KMS-11 (cell line): ENCODE results near the gene ST7.

Experiments
- H2AFZ ChIP-seq: fragments of 200-600 bp; sonication (generic); 2 replicates; pipeline ENCODE4 v1.6.1; 2016; ENCODE audit warnings: antibody characterized with exemption, mixed run types, low read depth
- H3K27ac ChIP-seq: fragments of 200-600 bp; sonication (generic); 2 replicates; pipeline ENCODE4 v1.6.1; 2016; ENCODE audit warnings: mild to moderate bottlenecking, mixed run types
- H3K27me3 ChIP-seq: fragments of 200-600 bp; sonication (generic); 2 replicates; pipeline ENCODE4 v1.6.1; 2017; ENCODE audit warnings: mild to moderate bottlenecking, low read depth, mixed run types, moderate library complexity; ENCODE audit not compliant: insufficient read depth
- H3K36me3 ChIP-seq: fragments of 200-600 bp; sonication (generic); 2 replicates; pipeline ENCODE4 v1.6.1; 2017; ENCODE audit warnings: mild to moderate bottlenecking, mixed run types; ENCODE audit not compliant: insufficient read depth
- H3K4me1 ChIP-seq: fragments of 200-600 bp; sonication (generic); 2 replicates; pipeline ENCODE4 v1.6.1; 2016; ENCODE audit warnings: mild to moderate bottlenecking, low read depth, mixed run types; ENCODE audit not compliant: poor library complexity, severe bottlenecking
- H3K4me2 ChIP-seq: fragments of 200-600 bp; sonication (generic); 2 replicates; pipeline ENCODE4 v1.7.0; 2016; ENCODE audit warnings: mild to moderate bottlenecking, mixed run types
- H3K4me3 ChIP-seq: fragments of 200-600 bp; sonication (generic); IDR thresholded peaks from 2 replicates; pipeline ENCODE4 v1.6.1; 2017; ENCODE audit warnings: low read depth, low read length, mixed read lengths; ENCODE audit not compliant: insufficient read depth
- H3K79me2 ChIP-seq: fragments of 200-600 bp; sonication (generic); 2 replicates; pipeline ENCODE4 v1.6.1; 2016; ENCODE audit warnings: low read depth, mixed run types; ENCODE audit not compliant: insufficient read depth
- H3K9ac ChIP-seq: fragments of 200-600 bp; sonication (generic); 2 replicates; pipeline ENCODE4 v1.6.1; 2016; ENCODE audit warnings: mild to moderate bottlenecking, mixed run types
- H4K20me1 ChIP-seq: fragments of 200-600 bp; sonication (generic); 2 replicates; pipeline ENCODE4 v1.6.1; 2016; ENCODE audit warnings: mild to moderate bottlenecking, mixed run types; ENCODE audit not compliant: insufficient read depth
- TF ChIP-seq, protein P1 (sequence below): fragments of 200-600 bp; sonication (generic); conservative IDR thresholded peaks from 2 replicates; pipeline ENCODE4 v1.6.1; 2017; ENCODE audit warnings: low read depth, mild to moderate bottlenecking, antibody characterized with exemption, low read length, moderate library complexity, mixed read lengths

The ST7 gene

DNA sequence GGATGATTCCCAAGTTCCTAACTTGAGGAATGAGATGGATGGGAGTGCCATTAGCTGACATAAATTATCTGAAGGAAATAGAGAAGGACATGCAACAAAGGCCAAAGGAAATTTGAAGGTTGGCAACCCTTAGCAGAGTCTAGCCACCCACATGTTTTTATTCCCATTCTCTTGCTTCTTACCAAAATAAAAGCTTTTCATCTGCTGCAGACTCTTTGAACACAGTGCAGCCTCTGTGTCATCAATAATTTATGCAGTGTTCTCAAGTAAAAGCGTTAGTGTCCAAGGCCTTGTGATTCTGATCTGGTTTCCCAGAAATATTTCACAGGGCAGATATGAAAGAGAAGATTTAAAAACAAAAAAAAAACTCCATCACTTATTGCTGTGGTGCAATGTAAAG lies 98.5 kb downstream of the ST7 start:
- Histone ChIP-seq H3K27ac (no peak overlapping the region), H3K4me3 (no peak overlapping the region), H3K36me3 (no peaks in the 10 kb centered on the region), H3K79me2 (no peaks in the 10 kb centered on the region), H3K27me3 (no peaks in the 10 kb centered on the region), H4K20me1 (no peaks in the 10 kb centered on the region), H3K4me2 (no peak overlapping the region), H3K9ac (no peak overlapping the region), H2AFZ (no peak overlapping the region), H3K4me1 (peaks cover 4% of the 10 kb centered on the region)
- TF ChIP-seq, protein P1, sequence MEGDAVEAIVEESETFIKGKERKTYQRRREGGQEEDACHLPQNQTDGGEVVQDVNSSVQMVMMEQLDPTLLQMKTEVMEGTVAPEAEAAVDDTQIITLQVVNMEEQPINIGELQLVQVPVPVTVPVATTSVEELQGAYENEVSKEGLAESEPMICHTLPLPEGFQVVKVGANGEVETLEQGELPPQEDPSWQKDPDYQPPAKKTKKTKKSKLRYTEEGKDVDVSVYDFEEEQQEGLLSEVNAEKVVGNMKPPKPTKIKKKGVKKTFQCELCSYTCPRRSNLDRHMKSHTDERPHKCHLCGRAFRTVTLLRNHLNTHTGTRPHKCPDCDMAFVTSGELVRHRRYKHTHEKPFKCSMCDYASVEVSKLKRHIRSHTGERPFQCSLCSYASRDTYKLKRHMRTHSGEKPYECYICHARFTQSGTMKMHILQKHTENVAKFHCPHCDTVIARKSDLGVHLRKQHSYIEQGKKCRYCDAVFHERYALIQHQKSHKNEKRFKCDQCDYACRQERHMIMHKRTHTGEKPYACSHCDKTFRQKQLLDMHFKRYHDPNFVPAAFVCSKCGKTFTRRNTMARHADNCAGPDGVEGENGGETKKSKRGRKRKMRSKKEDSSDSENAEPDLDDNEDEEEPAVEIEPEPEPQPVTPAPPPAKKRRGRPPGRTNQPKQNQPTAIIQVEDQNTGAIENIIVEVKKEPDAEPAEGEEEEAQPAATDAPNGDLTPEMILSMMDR, result no peak

DNA sequence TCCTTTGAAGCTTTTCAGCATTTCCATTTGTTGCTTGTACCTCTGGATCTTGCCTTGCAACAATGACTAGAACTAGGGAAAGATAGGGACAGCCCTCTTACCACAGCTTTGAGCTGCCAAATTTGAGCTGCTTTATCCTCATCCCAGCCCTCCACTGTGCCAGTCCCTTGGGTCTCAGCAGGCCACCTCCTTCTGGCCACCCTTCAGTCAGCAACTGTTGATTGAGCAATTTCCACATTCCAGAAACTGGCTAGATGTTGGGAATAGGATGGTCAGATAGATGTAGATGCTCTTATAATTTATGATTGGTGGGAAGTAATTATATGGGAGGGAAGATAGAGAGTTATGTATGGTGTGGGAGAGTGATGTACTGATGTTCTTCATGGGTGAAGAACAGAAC lies 100.1 kb downstream of the ST7 start:
- no peak overlapping the region for H2AFZ ChIP-seq
- H3K4me1 ChIP-seq, result no peaks in the 10 kb centered on the region
- no peak overlapping the region for H3K4me2 ChIP-seq
- H3K27ac ChIP-seq, result no peak overlapping the region
- H3K79me2 ChIP-seq, result no peaks in the 10 kb centered on the region
- H3K36me3 ChIP-seq, result no peaks in the 10 kb centered on the region
- H3K4me3 ChIP-seq, result no peak overlapping the region
- no peak overlapping the region for H3K9ac ChIP-seq
- no peaks in the 10 kb centered on the region for H3K27me3 ChIP-seq
- TF ChIP-seq, protein P1, result no peak
- no peaks in the 10 kb centered on the region for H4K20me1 ChIP-seq

DNA sequence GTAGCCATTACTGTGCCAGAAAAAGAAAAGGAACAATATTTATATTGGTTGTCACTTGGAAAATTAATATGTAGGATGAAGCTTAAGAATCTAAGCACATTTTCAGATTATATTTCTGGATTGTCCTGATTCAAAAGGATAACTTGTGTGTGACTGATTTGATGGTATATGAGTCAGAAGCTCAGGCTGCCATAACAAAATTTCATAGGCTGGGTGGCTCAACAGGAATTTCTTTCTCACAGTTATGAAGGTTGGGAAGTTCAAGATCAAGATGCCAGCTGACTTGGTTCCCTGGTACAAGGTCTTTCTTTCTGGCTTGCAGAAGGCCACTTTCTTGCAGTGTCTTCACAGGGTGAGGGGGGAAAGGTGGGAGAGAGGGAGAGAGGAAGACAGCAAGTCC lies 108.5 kb downstream of the ST7 start:
- Histone ChIP-seq H3K79me2 (no peaks in the 10 kb centered on the region), H3K4me2 (no peak overlapping the region), H3K9ac (no peak overlapping the region), H3K27ac (no peak overlapping the region), H3K36me3 (no peaks in the 10 kb centered on the region), H3K4me3 (no peak overlapping the region), H3K27me3 (no peaks in the 10 kb centered on the region), H3K4me1 (peaks cover 13% of the 10 kb centered on the region), H4K20me1 (no peaks in the 10 kb centered on the region), H2AFZ (no peak overlapping the region)
- TF ChIP-seq, protein P1, result no peak

DNA sequence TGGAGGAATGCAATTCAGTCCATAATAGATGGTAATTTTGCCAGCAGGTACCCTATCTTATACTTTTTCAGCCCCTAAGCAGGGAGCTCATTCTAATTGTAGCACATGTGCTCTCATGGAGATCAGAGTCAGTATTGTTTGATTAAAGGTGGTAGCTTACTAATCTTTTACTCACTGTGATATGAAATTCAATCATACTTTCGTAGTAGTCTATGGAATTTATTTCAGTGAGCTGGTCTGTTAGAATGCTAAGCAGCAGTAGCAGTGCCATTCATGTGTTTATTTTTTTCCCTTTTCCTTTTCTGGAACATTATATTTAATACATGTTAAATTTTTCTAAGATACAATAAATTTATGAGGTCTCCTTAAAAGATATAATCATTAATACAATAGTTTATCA lies 109.0 kb downstream of the ST7 start:
- no peak overlapping the region for H3K4me3 ChIP-seq
- H3K36me3 ChIP-seq, result no peaks in the 10 kb centered on the region
- peaks cover 18% of the 10 kb centered on the region for H3K4me1 ChIP-seq
- H3K79me2 ChIP-seq, result no peaks in the 10 kb centered on the region
- no peak overlapping the region for H2AFZ ChIP-seq
- H3K4me2 ChIP-seq, result no peak overlapping the region
- TF ChIP-seq, protein P1, result no peak
- no peaks in the 10 kb centered on the region for H3K27me3 ChIP-seq
- H4K20me1 ChIP-seq, result no peaks in the 10 kb centered on the region
- H3K27ac ChIP-seq, result no peak overlapping the region
- H3K9ac ChIP-seq, result no peak overlapping the region

DNA sequence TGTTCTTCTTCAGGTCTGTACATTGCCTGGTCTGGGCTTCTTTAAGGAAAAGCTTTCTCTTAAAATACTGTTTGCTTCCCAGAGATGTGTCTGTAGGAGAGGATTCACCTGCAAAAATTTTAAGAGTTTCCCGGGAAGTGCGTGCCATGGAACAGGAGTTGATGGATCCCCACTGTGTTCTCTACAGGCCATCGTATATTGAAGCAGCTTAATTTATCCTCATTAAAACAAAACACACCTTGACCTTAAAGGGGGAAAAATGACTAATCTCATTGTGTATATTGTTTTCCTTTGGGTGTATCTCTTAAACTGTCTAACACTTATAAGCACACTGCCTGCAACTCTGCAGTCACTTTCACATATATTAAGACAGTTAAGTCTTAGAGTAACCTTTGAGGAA lies 111.4 kb downstream of the ST7 start:
- Histone ChIP-seq H3K36me3 (no peaks in the 10 kb centered on the region), H3K4me1 (peaks cover 19% of the 10 kb centered on the region), H3K9ac (no peak overlapping the region), H3K4me3 (no peak overlapping the region), H3K79me2 (no peaks in the 10 kb centered on the region), H3K27me3 (no peaks in the 10 kb centered on the region), H3K27ac (no peak overlapping the region), H3K4me2 (no peak overlapping the region), H4K20me1 (no peaks in the 10 kb centered on the region), H2AFZ (no peak overlapping the region)
- TF ChIP-seq, protein P1, result no peak
